HG02885 (cell line): ENCODE data around the gene SERPINA5.

ENCODE experiments used
- ATAC-seq: cut with Tn5 transposase; IDR thresholded peaks from one replicate; pipeline ENCODE4 v1.9.1; 2021; ENCODE audit warnings: mild to moderate bottlenecking; ENCODE audit not compliant: unreplicated experiment, poor library complexity

SERPINA5 gene

GRCh38 chr14:94581127-94581999 is at the start of gene SERPINA5:
Gene SERPINA5, plus strand, starts transcription at chr14:94581426. Its CDS starts 5,937 bp downstream, at chr14:94587363.
- ATAC-seq, result no peak

GRCh38 chr14:94532447-94532846 is 48.8 kb upstream of the SERPINA5 start:
- no peak for ATAC-seq

GRCh38 chr14:94535506-94535905 is 45.7 kb upstream of the SERPINA5 start:
- ATAC-seq, result no peak

GRCh38 chr14:94536836-94537235 is 44.4 kb upstream of the SERPINA5 start:
- ATAC-seq, result no peak

GRCh38 chr14:94538070-94538740 is 43.0 kb upstream of the SERPINA5 start:
- ATAC-seq, result no peak

GRCh38 chr14:94539181-94539580 is 42.0 kb upstream of the SERPINA5 start:
- ATAC-seq, result no peak

GRCh38 chr14:94540031-94540794 is 41.0 kb upstream of the SERPINA5 start:
- no peak for ATAC-seq

DNA sequence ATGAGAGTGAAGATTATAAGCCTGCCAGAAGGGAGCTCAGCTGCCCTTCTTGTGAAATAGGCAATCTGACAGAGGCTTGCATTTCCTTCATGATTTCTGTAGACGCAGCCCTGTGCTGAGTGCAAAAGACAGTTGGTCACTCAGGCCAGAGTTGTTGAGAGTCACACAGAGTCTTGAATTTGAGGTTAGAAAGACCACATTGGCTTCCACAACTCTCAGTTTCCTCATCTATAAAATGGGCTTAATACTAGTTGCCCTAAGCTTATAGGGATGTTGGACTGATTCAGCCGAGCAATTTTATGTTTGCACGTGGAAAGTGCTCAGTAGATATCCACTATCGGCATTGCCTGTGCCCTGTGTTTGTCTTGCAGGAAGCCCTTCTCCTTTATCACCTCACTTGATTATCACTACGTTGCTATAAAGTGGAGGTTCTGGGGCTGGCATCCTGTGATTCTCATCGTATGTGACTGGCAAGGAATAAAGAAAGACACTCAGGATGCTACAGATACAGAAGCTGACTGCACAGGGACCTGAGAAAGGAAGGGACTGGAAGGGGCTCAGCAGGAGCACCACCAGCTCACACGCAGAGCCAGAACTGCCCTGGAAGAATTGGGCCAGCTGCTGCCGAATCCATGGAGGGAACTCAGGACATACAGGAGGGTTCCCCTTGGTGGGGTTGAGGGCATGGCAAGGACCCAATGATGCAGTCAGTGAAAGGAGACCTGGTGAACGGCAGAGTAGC is 39.8 kb upstream of the SERPINA5 start:
- no peak for ATAC-seq

DNA sequence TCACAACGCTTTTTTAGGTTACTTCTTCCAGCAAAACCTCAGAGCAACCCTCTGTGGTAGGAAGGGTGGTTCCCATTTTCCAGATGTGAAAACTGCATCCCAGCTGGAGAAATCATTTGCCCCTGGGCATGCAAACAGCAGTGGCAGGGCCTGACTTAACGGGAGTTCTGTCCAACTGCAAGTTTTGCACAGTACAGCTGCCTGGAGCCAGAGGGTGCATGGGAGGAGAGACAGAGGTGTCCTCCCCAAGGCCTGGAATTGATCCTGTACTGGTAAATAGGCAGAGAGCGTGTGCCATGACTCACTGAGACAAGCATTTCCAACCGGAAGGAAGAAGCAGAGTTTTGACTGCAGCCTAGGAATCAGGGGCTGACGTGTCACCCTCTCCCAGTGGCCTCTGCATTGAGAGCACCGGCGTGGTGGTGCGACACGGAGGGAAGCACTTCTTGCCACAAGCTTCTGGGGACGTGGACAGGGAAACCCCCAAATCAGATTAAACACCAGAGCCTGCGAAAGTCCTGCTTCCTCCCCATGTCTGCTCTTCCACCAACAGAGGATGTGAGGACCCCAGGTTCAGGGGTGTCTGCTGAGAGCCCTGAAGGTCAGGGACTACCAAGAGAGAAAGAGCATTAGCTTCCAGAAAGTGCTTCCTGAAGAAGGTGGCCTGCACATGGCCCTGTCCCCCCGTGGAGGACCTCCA is 39.0 kb upstream of the SERPINA5 start:
- no peak for ATAC-seq

GRCh38 chr14:94542811-94543440 is 38.3 kb upstream of the SERPINA5 start:
- no peak for ATAC-seq

DNA sequence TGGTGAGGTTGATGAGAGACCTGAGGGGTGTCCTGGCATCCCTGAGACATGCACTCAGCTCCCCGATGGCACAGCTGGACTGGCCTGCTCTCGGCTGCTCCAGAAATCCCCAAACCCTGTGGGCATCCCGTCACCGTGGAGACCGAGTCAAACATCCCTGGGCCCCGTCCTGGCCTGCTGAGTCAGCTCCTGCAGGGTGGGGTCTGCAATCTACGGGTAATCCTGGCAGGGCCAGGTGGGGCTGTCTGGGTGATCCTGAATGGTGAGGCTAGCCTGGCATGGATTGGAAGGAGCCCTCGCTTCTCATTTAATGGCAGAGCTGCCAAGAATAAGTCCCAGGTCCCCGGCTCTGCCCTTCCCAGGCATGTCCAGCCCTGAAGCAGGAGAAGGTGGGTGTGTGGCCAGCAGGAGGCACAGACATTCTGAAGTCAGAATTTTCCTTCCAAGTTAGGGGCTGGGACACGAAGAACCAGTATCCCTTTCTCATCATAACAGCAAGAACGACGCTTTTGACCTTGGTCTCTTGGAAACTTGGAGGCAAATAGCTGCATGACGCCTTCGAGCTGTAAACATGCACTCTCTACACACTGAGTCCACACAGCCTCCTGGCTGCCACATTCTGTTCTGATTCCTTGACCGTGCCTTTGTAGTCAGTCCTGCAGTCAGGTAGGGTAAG is 37.6 kb upstream of the SERPINA5 start:
- ATAC-seq, result no peak

- ATAC-seq, result no peak
Measured at GRCh38 chr14:94544726-94545125, 36.5 kb upstream of the SERPINA5 start.

DNA sequence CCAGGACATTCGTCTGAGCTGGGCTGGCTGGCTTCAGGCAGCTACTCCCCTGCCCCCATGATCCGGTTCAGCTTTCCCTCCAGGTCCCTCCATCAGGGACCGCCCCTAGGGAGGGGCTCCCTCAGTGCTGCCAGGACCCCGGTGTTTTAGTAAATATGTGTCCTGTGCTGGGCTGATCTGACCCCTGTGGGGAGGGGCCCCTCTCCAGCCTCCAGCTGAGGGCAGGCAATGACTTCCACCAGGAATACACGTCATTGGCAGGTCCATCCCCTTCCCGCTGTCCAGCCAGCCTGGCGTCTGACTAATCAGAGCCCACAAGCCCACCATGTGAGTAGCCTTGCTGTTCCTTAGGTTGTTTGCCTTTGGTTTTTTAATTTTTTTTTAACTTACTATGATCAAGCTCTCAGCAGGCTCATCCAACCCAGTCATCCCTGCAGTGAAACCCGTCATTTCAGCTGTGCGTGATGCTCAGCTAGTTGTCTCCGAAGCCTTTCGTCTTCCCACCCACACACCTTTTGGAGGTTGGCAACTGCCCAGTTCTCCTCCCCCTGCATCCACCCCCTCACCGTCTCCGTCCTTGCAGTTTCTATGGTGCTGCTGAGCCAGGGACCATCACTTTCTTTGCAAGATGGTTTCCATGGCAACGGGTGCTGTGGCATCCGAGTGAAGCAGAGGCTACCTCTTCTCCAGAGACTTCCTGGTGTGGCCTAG is 35.9 kb upstream of the SERPINA5 start:
- ATAC-seq, result no peak

DNA sequence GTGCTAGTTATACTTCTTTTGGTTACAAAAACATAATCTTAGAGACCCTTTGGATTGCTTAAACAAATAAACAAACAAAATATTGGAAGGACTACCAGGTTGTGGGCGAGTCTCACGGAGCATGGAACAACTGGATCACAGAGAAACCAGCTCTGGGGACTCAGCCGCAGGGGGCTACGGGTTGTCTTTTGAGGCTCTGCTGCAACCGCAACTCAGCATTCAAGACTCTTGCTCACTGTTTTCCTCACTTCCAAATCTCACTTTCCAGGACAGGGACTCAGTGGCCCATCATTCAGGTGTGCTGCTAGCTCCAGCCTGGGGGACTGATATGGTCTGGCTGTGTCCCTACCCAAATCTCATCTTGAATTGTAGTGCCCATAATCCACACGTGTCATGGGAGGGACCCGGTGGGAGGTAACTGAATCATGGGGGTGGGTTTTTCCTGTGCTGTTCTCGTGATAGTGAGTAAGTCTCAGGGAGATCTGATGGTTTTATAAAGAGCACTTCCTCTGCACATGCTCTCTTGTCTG is 34.0 kb upstream of the SERPINA5 start:
- no peak for ATAC-seq

GRCh38 chr14:94547726-94548125 is 33.5 kb upstream of the SERPINA5 start:
- ATAC-seq, result no peak

GRCh38 chr14:94548131-94548998 is 32.9 kb upstream of the SERPINA5 start:
- no peak for ATAC-seq
